NCI-H2029 treated with DMSO at 0.1 percent for 48 hours (cell line): ENCODE data around the gene PIAS2.
"Not testable (repeated sequence)": the region's sequence is repeated elsewhere in the genome, so short reads cannot be mapped to it uniquely, and the experiment has no call there.

Experiments used
- DNase-seq: peaks from one replicate; lab custom pipeline; 2025; lab: John Stamatoyannopoulos, UW

PIAS2 gene

DNA sequence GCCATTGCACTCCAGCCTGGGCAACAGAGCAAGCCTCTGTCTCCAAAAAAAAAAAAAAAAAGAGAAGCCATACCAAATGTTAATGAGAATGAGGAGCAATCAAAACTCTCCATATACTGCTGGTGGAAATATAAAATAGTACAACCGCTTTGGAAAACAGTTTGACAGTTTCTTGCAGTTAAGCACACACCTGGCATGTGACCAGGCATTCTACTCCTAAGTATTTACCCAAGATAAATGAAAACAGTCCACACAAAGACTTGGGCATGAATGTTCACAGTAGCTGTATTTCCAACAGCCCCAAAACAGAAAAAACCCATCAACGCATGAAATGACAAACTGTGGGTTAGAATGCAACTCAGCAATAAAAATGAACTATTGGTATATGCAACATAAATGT lies 84.5 kb downstream of the PIAS2 start:
- DNase-seq = peak; percentile 12

DNA sequence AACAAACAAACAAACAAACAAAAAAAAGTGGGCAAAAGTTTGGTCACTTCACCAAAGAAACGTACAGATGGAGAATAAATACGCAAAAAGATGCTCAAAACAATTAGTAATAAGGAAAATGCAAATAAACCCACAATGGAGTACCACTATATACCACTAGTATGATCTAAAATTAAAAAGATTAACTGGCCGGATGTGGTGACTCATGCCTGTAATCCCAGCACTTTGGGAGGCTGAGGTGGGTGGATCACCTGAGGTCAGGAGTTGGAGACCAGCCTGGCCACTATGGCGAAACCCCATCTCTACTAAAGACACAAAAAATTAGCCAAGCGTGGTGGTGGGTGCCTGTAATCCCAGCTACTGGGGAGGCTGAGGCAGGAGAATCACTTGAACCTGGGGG lies 84.9 kb downstream of the PIAS2 start:
- DNase-seq = not testable (repeated sequence)

DNA sequence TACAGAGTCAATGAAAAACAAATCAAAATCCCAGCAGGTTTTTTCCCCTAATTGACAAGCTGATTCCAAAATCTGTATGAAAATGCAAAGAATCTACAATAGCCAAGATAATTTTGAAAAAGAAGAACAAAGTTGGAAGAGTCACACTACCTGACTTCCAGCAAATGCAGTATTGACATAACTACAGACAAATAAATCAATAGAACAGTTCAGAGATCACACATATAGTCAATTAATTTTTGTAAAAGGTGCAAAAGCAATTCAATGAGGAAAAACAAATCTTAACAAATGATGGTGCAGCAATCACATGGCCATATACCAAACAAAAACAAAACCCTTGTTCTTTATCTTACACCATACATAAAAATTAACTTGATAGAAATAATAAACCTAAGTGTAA lies 85.9 kb downstream of the PIAS2 start:
- DNase-seq = no peak

DNA sequence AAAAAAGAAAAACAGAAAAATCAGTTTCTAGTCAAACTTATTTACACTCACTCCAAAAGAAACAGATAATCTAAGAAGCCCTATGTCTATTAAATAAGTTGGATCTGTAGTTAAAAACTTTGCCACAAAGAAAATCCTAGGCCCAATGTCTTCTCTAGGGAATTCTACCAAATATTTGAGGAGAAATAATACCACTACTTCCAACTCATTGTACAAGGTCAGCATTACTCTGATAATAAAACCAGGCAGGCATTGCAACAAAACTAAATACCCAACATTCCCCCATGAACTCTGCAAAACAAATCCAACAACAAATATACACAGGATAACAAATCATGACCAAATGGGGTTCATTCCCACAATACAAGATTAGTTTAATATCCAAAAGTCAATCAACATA lies 86.7 kb downstream of the PIAS2 start:
- DNase-seq = no peak

DNA sequence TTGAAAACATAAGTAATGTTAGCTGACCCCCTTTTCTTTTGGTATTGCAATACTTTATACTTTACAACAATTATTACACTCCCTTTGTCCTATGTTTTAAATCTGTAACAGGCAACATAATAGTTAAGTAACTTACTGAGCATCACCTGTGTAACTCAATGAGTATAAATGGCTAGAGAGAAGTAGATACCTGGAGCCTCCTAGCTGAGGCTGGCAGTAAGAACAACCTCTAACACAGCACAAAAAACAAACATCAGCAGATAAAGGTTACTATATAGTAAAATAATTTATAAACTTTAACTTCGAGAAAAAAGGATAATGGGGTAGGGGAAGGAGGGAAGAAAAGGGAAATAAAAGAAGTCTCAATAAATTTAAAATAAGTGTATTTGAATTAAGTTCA lies 87.4 kb downstream of the PIAS2 start:
- DNase-seq = no peak

DNA sequence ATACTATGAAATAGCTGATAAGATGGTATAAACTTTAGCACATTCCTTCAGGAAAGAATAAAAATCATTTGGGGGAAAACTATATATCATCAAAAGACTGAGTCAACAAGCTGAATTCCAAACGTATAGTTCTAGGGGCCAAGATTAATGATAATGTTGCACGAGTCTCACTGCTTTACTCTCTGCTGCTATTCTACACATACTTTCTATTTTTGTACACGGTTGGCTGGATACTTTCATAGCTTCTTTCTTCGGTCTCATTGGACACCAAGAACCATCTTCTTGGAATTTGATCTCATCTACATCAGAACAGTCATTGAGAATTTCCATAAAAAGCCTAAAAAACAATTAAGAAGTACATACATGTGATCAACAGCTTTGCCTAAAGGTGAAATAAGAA lies 87.8 kb downstream of the PIAS2 start:
- DNase-seq = no peak

DNA sequence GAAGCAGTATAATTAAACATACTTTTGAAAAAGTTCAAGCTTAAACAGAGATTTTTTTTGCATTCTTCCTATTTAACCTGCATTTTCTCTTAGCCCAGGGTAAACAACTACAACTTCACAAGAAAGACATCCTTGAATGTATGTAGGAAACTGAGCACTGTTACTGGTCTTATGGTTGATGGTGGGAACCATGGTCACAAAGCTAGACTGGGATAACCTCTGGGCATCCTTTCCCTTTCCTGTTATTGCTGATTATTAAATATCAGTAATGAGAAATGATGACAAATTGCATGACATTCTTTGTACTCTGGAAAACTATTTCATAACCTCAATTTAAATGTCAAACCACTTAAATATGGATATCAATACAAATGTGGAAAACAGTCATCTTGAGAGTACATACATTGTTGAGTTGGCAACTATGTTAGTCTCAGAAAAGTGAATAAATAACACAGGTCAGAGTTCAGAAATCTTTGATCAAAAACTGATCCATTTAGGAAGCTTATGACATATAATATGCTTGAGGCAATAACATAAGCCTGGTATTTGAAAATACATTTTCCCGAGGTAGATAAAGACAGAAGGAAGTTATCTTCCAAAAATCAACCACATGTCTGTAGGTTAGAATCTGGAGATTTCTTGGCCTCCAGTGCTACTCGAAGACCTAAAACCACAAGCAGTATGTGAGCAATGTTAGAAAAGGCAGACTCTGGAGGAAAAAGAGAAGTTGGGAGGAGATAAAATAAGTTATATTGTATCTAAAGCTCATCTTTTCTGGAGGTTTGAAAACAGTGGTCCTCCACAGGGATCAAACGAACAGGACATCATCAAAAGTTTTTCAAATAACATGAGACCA lies 95.2 kb downstream of the PIAS2 start:
- no peak for DNase-seq

DNA sequence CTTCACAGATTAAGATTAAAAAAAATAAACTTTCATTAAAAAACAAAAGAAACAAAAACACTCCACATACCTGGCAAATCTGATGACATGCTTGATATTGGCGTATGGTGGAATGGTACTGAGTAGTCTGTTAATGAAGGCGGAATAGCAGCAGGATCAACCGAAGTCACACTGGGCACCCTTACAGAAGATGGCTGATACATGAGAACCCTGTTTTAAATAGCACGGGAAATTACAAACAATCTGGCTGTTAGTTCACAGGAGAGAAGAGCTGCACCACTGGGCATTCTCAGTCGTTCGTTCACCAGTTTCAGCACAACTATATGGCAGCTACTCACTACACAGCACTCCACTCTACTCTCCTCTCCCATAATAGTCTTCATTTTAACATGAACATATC lies 96.4 kb downstream of the PIAS2 start:
- no peak for DNase-seq

DNA sequence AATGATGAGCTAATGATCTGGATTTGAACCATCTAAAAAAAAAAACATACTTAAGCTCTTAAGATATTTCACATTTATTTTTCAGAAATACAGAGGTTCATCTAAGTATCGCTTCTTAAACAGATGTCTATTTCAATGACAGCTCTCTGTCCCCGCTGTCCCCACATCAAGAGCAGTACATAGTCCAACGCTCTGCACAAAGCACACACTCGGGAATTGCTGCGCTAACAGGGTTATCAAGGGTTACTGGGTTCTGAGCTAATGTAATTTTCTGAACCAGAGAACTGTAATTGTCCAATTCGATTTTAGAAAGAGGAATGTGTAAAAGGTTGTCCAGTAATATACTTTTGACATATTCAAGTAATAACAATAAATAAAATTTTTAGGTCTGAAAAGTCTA lies 101.6 kb downstream of the PIAS2 start:
- DNase-seq = no peak

DNA sequence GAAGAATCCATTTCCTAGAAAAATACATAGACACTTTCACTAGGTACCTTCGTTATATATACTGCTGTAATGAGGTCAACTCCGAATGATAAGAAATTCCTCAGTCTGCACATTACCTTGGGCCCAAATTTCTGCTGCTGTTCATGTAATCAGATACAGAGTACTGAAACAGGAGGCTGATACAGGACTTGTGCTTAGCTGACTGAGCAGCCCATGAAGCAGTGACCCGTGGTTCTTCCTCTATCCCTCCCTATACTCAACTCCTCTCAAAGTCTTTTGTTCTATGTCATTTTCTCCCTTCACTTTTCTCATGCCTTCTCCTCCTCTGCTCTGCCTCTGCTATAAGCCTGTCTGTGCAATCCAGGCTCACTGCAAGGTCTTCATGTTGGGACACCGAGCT lies 102.9 kb downstream of the PIAS2 start:
- no peak for DNase-seq

DNA sequence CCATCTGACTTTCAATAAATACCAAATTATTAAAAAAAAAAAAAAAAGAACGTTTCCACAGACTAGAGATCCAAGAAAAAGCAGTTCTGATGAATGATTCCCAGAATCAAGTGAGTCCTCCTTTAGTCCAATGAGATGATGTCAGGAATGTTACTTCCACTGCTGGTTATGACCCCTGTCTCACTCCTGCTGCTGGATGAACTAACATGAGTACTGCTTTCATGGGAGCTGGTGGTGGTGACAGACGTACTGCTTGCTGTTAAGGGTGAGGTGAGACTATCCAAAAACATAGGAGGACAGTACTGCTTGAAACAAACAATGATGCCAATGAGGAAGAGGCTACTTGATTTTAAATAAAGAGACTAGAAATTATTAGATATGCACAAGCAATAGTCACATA lies 105.0 kb downstream of the PIAS2 start:
- DNase-seq = no peak

DNA sequence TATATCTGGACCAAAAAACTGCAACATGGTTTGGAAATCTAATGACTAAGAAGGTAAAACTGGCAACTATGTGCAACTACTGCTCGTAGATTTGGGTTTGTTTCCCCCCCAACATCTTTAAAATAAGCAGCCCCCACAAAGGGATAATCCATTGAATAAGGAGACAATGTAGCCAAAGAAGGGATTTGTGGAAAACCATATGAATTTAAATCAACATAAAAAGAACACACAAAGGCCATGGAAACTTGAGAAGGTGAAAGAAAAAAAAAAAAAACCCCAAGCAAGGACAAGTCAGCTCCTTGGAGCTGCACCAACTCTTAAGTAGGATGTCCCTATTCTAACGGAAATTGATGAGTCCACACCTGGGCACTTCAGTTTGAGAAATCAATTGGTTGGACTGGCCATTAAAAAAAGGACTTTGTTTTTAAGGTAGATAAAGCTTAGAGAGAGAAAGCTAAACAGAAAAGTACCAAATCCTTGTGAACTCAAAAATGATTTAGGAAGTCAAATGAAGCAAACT lies 106.8 kb downstream of the PIAS2 start:
- DNase-seq = no peak

DNA sequence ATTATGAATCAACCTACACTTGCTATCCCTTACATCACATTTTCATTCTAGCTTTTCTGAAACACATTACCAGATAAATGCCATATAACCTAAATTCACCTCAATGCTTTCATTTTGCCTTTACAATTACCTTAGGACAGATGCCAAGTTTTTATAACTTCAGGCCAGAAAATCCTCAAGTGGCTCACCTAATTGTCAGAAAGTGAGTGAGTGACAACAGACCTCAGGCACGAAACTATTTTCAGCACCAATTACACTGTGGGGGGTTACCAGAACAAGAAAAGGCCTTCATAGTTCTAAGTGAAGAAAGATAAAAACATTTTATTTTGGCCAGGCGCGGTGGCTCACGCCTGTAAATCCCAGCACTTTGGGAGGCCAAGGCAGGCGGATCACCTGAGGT lies 108.2 kb downstream of the PIAS2 start:
- no peak for DNase-seq

DNA sequence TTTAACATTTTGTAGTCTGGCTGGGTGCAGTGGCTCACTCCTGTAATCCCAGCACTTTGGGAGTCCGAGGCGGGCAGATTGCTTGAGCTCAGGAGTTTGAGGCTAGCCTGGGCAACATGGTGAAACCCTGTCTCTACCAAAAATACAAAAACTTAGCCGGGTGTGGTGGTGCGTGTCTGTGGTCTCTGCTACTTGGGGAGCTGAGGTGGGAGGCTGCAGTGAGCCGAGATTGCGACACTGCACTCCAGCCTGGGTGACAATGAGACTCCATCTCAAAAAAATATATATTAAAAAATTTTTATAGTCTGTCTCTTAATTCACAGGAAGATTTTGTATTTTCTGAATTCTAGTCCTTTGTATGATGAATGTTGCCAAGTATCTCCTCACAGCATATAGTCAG lies 121.4 kb downstream of the PIAS2 start:
- not testable (repeated sequence) for DNase-seq

DNA sequence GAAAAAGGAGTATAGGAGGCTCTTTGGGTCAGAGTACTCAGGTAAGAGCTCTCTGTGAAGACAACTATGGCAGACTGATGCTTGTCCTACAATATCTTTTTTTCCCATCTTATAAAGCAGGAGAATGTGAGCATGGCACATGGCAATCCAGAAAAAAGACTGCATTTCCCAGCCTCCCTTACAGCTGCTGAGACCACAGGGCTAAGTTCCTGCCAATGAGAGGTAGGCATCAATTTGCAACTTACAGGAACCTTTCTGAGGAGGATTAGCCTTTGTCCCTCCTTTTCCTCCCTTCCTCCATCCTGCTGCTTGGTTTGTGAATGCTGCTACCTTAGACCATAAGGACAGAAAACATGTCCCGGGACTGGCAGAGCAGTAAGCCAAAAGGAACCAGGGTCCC lies 122.7 kb downstream of the PIAS2 start:
- DNase-seq = no peak

DNA sequence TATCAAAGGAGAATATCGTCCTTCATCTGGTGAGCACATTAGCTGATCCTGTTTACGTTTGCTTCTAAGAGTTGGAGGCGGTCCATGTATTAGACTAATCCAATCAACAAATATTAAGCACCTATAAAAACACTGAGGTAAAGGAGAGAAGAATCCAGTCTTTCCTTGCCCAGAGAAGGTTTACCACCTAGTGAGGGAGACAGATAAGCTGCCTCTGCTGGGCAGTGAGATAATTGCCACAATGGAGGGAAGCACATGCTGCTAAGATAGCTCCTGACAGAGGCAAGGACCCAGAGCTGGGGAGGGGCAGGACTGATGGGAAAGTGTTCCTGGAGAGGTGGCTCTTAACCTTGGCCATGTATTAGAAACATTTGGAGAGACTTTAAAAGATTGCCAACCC lies 123.7 kb downstream of the PIAS2 start:
- DNase-seq = no peak

DNA sequence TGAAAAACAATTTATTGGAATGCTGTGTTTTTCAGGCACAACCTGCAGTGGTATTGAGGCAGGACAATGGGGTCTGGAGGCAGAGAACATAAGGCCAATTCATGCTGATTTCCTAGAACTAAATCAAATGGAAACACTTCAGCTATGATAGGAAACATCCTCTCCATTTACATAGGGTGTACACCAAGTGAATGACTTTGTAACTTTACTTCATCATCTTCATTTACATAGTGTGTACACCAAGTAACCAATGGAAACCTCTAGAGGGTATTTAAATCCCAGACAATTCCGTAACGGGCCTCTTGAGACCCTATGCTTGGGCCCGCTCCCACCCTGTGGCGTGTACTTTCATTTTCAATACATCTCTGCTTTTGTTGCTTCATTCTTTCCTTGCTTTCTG lies 128.2 kb downstream of the PIAS2 start:
- no peak for DNase-seq

DNA sequence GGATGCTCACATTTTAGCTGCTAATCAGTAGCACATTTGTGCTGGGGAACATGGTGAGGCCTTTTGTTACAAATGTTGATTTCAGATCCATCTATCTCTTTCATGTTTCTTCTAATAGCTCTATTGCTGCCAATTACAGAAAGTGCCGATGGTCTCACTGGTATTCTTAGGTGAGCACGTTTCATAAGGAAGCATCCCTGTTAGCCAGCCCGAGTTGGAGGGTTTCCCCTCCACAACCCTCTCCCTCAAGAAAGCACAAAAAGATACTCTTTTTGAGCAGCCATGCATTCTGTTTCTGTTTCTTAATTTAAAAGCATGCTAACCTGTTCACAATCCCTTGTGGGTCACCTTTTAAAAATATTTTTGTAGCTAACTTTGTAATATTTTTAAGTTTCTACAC lies 129.6 kb downstream of the PIAS2 start:
- DNase-seq = no peak

DNA sequence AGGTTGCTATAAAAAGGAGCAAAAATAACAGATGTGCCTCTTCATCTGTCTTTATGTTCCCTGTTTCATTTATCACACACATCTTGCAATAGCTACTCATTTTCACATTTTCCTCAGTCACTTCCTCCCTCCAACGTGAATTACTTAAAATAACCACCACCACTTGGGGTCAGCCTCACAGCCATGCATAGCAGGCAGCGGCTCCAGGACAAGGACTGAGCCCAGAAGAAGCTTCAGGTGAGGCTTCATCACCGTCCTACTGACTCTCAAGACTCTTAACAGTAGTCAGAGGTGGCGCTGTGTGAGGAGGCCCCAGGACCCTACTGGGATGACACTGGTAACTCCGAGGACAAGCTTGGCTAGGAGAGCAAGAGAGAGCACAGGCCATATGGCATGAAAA lies 144.9 kb downstream of the PIAS2 start:
- DNase-seq = no peak

DNA sequence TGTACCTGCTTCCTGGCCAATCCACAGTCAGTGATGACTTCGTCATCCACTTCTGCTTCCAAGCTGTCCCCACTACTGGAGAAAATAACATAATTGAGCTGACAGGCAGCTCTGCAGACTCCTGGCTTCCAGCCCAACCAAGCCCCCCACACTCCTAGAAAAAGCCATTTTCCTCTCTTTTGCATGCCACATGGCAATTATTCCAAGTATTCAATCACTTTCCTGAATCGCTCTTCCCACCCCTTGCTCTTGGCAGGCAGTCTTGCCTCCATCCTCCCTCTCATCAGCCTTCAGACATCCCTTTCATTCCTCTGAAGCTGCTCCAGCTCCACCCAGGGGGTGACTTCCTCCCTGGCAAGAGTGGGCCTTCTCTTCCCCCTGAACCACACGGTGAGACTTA lies 146.2 kb downstream of the PIAS2 start:
- no peak for DNase-seq

DNA sequence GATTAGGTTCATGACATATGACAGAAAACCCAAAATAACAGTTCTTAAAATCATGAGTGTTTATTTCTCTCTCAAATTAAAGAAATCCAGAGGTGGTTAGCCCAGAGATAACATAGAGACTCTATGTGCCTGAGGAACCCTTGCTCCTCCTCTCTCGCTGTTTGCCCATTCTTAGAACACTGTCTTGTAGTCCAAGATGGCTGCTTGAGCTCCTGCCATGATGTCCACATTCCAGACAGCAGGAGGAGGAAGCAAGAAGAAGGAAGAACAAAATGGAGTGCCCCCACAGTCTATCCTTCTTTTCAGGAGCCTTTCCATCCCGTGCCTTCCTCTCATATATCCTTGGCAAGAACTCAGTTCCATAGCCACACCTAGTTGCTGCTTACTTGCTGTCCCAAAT lies 146.6 kb downstream of the PIAS2 start:
- no peak for DNase-seq

DNA sequence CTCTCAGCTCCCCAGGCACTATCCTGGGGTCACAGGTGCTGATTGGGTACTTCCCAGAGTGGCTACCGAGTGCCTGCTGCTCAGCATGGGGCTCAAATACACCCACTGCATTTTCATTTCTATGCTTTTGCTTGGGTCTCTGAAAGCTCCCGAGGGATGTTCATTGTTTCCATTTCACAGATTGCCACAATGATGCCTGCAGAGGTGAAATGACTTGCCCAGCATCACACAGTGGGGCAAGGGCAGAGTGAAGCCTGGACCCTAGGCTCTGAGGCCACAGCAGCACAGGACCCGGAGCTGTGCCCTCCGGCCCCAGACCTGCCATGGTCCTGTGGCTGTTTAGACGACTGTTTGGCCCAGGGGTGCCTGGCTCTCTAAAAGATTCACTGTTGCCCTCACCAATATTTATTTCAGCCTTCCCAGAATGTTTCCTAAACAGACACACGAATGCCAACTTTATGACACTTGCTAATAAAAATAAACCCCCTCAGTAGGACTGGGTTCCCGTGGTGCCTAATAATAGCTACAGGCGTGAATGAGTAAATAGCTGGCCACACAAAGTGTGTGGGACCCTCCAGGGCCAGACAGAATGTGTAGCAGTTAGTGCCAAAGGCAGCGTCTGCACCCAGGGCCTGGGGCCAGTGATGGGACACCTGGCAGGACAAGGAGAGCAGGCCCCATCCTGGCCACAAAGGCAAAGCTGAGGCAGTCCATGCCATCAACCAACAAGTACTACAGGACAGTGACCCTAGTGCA lies 149.0 kb downstream of the PIAS2 start:
- no peak for DNase-seq

DNA sequence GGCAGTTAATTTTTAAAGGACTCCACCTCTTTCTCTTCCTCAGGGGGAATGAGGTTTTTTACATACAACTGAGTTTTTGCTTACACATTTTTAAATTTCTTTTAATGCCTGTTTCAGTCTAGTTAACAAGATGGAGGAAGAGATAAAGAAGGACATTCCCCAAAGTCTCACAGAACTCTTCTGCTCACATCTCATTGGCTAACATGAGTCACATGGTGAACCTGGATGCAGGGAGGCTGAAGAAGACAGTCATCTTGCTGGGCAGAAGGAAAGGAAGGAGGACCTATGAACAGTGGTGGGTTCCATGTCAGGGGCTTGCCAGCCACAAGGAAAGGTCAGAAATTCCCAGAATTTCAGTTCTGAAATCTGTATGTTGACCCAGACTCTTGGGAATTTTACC lies 150.1 kb downstream of the PIAS2 start:
- DNase-seq = no peak
